ENCODE measurements around the gene SCYL3. TPM values are rescaled to one million over a fixed set of nuclear protein-coding genes. Genes with fewer than 3 reads are reported as not detected.

Gene SCYL3
- total RNA-seq, 2 donors from 2014 or later: 7.0 to 7.3 TPM

GRCh38 chr1:169914531-169914930 is 20.8 kb upstream of the SCYL3 start:
- WGBS, 2 donors: 62 to 70% methylated on average over 3 of the region's 3 CpGs
- intact Hi-C loops (cut with DNase I): no loop called here

GRCh38 chr1:169909499-169909898 is 15.8 kb upstream of the SCYL3 start:
- H3K9me3 ChIP-seq: no peaks in the 10 kb centered on the region
- no peak overlapping the region for H3K27ac ChIP-seq
- WGBS, 2 donors: 78 to 82% methylated on average over 16 of the region's 16 CpGs
- no peak for TF ChIP-seq CTCF (IDR thresholded peaks at IDR 0.05)
- TF ChIP-seq POLR2A (IDR thresholded peaks at IDR 0.05): no peak
- H3K4me1 ChIP-seq: no peaks in the 10 kb centered on the region
- ATAC-seq (no peak), DNase-seq (no peak)
- H3K36me3 ChIP-seq (replicated peaks in 1 of 2; ENCODE audit: insufficient read depth in 1 of 2, low read depth in 2 of 2): no peaks in the 10 kb centered on the region
- H3K27me3 ChIP-seq: no peaks in the 10 kb centered on the region
- intact Hi-C loops (cut with DNase I): no loop called here
- H3K4me3 ChIP-seq: no peak overlapping the region

More at GRCh38 chr1:169914531-169914930, 20.8 kb upstream of the SCYL3 start:
- no peak for DNase-seq
- TF ChIP-seq POLR2A (IDR thresholded peaks at IDR 0.05) (no peak), CTCF (IDR thresholded peaks at IDR 0.05) (no peak)
- no peaks in the 10 kb centered on the region for H3K9me3 ChIP-seq
- ATAC-seq: no peak
- H3K27me3 ChIP-seq: no peaks in the 10 kb centered on the region
- no peaks in the 10 kb centered on the region for H3K36me3 ChIP-seq (replicated peaks in 1 of 2; ENCODE audit: insufficient read depth in 1 of 2, low read depth in 2 of 2)
- H3K27ac ChIP-seq: no peak overlapping the region
- no peaks in the 10 kb centered on the region for H3K4me1 ChIP-seq
- no peak overlapping the region for H3K4me3 ChIP-seq

- no peak for DNase-seq
- Histone ChIP-seq H3K27ac (no peak overlapping the region), H3K4me3 (no peak overlapping the region), H3K27me3 (no peaks in the 10 kb centered on the region), H3K9me3 (no peaks in the 10 kb centered on the region), H3K4me1 (no peaks in the 10 kb centered on the region), H3K36me3 (replicated peaks in 1 of 2; ENCODE audit: insufficient read depth in 1 of 2, low read depth in 2 of 2) (no peaks in the 10 kb centered on the region)
- ATAC-seq: no peak
- no peak for TF ChIP-seq POLR2A (IDR thresholded peaks at IDR 0.05)
- TF ChIP-seq CTCF (IDR thresholded peaks at IDR 0.05): no peak
- intact Hi-C loops (cut with DNase I): no loop called here
These were observed 13.2 kb upstream of the SCYL3 start for GRCh38 chr1:169906938-169907337.

- Histone ChIP-seq H3K27me3 (no peaks in the 10 kb centered on the region), H3K36me3 (replicated peaks in 1 of 2; ENCODE audit: insufficient read depth in 1 of 2, low read depth in 2 of 2) (no peaks in the 10 kb centered on the region), H3K9me3 (no peaks in the 10 kb centered on the region), H3K4me3 (no peak overlapping the region), H3K4me1 (no peaks in the 10 kb centered on the region), H3K27ac (no peak overlapping the region)
- WGBS, 2 donors: 68 to 87% methylated on average over 1 of the region's 1 CpG
- DNase-seq (no peak), ATAC-seq (no peak)
- intact Hi-C loops (cut with DNase I): no loop called here
- no peak for TF ChIP-seq POLR2A (IDR thresholded peaks at IDR 0.05)
These were observed 11.1 kb upstream of the SCYL3 start for GRCh38 chr1:169904834-169905233.

- no peak for DNase-seq
- intact Hi-C loops (cut with DNase I): no loop called here
- H3K9me3 ChIP-seq: no peaks in the 10 kb centered on the region
- no peak overlapping the region for H3K4me3 ChIP-seq
- TF ChIP-seq POLR2A (IDR thresholded peaks at IDR 0.05) (no peak), CTCF (IDR thresholded peaks at IDR 0.05) (no peak)
- no peaks in the 10 kb centered on the region for H3K36me3 ChIP-seq (replicated peaks in 1 of 2; ENCODE audit: insufficient read depth in 1 of 2, low read depth in 2 of 2)
- no peaks in the 10 kb centered on the region for H3K4me1 ChIP-seq
- H3K27ac ChIP-seq: no peak overlapping the region
- WGBS, 2 donors: 23 to 41% methylated on average over 5 of the region's 5 CpGs
- H3K27me3 ChIP-seq: no peaks in the 10 kb centered on the region
- ATAC-seq: no peak
These were observed 9.1 kb upstream of the SCYL3 start for GRCh38 chr1:169902751-169903150.
